CD4-positive, alpha-beta T cell treated with Interleukin-15 for 1 hour (primary cell): Measurements from ENCODE around the gene SERTAD3.
A peak's percentile ranks its signal among the peaks of the same experiment; 100 is the strongest.

Experiments used
- DNase-seq: peaks from one replicate; pipeline ENCODE4 v3.0.0-alpha.2; 2020

SERTAD3 gene

DNA sequence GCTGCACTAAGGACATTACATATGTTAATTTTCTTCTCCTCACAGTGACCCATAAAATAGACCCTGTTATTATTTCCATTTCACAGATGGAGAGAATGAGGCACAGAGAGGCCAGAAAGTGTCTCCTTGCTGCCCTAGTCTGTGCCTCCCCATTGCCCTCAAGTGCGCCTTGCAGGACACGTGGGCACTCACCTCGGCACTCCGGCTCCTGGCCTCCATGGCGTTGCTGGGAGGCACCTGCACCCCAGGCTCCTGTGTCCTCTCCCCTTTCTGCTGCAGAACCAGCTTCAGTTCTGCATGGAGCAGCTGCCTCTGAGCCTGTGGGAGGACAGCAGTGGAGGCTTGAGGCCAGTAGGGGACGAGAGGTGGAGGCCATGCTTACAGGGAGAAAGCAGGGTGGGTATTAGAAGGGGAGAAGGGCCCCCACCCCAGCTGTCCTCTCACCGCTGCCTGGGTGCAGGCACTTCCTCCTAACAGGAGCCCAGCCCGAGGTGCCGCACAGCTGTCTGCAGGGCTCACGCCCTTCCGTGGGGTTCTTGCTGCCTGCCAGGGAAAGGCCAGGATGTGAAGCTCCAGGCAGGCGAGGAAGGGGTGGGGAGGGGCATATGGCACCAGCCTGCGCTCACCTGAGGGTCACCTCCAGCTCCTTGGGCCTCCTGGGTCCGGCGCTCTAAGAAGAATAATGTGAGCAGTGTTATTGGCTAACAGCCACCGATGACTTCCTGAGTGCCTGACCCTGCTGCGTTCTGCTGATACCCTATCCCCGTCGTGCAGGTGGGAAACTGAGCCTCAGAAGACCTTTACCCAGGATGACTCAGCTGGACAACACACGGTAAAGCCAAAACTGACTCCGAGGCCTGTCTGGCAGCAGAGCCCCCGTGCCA, 36.2 kb downstream of the SERTAD3 start:
- DNase-seq: no peak

DNA sequence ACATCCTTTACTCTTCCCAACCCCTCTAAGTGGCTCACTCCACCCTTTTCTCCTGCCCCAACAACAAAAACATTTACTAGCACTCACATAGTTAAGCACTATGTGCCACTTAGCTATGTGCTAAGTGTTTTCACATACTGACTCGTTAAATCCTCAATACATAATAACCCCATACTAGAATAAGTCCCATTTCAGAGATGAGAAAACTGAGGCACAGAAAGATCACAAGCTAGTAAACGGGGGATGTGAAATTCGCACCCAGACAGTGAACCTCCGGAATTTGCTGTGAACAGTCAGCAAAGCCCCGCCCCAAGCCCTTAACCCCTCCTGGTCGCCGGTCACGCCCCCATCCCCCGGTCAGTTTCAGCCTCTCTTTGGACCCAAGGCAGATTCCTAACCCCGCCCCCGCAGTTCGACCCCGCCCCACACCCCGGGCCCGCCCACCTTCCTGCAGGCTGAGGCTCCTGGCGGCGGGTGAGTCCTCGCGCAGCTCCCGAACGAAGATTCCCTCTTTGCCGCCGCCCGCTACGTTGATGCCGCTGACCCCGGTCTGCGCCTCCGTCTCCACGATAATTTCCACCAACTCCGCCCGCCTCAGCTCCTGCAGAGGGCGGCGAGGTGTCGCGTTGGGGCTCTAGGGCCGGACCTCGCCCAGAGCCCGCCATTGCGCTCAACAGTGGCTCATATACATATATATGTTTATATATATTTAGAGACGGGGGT, 40.7 kb downstream of the SERTAD3 start:
- DNase-seq: peak; percentile 88

DNA sequence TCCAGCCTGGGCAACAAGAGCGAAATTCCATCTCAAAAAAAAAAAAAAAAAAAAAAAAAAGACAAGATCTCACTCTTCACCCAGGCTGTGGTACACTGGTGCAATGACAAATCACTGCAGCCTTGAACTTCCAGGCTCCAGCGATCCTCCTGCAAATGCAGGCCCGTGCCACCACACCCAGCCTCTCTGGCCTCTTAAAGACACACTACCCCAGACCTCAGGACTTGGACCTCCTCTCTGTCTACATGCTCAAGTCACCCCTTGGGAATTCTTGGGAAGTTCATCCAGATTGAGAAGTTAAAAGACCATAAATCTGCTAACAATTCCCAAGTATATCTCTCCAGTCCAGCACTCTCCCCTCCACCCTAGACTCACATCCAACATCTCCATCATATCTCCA, 43.6 kb downstream of the SERTAD3 start:
- DNase-seq: no peak

DNA sequence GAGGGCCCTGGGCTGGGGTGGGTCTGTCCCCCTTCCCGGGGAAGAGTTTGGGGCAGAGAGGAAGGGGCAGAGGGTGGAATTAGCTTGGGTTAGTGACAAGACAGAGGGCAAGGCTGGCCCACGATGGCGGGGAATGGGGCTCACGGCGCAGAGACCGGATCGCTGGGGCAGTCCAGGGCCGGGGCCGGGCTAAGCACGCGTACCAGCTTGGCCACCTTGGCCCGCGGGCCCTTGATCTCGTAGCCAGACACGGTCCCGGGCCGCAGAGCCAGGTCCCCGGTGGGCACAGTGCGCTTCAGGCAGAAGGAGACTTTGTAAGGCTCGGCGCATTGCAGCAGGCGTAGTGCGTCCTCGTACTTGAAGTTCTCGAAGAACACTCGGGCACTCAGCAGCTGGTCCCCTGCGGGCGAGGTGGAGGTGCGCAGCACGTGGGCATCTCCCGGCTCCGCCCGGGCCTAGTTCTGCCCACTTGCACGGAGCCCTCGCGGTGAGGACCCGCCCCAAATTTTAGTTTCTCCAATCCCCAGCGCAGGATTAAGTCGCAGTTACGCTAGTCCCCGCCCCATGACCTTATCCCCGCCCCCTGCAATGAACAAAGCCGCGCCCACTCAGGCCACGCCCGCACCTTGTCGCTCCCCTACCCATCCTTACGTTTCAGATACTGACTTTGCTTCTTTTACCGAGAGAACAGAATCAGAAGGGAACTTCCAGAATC, 45.6 kb downstream of the SERTAD3 start:
- DNase-seq: peak; percentile 80

DNA sequence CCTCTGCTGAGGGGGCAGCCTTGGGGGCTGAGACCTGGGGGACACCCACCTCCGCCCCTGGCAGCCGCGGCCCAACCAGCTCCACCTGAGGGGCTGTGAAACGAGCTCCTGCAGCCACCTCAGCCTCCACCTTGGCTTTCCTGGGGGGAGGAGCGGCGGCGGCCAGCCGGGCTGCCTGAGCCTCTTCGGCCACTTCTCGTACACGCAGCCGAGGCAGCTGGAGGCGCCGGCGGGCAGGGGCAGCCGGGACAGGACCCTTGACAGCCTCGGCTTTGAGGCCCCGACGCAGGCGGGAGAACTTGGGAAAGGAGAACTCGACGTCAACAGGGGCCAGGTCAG, 46.6 kb downstream of the SERTAD3 start:
- DNase-seq: no peak

DNA sequence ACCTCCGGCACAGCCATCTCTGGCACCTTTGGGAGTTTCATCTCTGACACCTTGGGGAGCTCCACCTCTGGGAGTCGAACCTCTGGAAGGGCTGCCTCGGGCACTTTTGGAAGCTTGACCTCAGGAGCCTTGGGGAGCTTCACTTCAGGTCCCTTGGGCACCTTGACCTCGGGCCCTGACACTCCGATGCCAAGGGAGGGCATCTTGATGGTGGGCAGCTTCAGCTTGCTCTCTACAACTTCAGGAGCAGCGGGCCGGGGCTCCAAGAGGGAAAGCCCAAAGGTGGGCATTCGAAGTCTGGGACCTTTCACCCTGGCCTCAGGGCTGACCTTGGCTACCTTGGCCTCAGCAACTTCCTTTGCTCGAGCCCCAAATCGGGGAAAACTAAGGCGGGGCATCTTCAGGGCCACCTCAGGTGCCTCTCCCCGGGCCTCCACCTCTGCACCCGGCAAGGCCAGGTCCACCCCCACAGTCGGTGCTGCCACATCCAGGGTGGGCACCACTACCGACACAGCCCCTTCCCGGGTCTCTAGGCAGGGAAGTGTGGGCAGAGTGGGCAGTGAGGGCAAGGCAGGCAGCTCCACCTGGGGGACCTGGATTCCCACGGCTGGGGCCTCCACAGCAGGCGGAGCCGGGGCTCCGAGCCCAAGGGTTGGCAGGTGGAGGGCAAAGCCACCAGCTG, 47.1 kb downstream of the SERTAD3 start:
- DNase-seq: no peak

DNA sequence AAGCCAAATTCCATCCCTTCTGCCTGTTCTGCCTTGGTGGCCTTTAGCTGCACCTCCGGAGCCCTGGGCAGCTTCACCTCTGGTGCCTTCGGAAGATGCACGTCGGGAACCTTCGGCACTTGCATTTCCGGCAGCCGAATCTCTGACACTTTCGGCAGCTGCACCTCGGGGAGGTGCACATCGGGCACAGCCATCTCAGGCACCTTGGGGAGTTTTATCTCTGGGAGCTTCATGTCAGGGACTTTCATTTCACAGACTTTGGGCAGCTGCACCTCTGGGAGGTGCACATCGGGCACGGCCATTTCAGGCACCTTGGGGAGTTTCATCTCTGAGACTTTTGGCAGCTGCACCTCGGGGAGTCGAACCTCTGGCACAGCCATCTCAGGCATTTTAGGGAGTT, 48.2 kb downstream of the SERTAD3 start:
- no peak for DNase-seq

DNA sequence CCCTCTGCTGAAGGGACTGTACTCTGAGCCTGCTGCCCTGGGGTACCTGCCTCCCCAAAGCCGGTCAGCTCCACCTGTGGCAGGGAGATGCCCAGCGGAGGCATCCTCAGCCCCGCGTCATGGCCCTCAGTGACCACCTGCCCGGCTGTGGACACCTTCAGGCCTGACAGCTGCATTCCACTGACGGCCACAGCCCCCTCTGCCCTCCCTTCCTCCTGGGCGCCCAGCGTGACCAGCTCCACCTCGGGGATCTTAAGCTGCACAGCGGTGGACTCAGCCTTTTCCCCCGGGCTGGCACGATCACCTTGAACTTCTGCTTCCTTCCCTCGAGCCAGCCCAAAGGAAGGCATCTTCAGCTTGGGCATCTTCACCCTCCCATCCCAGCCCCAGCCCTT, 49.3 kb downstream of the SERTAD3 start:
- DNase-seq: no peak

DNA sequence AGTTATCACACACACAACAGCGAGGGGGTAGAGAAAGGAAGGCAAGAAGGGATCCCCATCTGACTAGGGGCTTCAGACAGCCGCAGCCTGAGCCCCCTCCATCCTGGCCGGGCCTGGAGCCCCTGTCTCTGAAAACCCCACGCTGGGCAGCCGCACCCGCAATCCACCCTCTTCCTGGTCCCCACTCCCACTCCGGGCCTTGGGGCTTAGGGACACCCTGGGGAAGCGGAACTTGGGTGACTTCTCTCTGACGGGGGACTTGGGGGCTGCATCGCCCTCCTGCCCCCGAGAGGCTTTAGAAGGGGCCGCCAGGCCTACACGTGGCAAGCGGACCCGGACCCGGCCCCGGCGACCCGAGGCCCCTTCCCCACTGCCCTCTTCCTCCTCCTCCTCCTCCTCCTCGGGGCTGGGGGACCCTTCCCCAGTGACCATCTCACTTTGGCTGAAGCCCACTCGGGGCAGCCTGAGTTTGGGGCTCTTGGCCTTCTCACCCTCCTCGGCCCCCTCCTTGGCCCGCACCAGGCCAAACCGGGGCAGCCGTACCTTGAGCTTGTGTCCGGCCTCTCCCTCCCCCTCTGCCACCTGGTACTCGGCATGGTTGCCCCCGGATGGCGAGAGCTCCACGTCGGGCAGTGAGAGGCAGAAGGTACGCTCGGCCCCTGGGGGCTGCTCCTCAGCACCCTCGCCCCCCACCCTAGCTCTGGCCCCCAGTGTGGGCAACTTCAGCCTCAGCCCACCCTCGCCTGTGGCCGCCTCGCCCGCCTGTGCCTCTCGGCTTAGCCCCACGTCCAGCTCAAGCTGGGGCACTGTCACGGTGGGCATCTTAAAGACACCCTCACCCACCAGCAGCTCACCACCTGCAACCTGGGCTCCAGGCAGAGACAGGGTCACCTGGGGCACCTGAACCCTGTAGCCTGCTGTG, 50.0 kb downstream of the SERTAD3 start:
- DNase-seq: no peak

DNA sequence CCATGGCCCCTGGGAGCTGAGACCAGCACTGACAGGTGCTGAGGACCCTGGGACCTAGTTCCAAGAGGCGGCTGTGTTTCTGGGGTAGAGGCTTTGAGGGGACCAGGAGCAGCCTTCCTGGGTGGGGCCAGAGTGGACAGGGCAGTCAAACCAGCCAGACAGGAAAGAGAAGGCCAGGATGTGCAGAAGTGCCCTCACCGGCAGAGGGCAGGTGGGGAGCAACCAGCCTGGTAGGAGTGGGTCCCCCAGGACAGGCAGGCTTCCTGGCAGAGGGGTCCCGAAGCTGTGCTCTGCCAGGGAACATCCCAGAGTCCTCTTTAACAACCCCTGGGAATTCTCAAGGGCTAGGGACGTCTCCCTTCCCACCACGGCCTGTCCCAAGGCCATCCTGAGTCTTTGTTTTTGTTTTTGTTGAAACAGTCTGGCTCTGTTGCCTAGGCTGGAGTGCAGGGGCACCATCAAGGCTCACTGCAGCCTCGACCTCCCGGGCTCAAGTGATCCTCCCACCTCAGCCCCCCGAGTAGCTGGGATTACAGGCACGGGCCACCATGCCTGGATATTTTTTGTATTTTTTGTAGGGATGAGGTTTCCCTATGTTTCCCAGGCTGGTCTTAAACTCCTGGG, 51.1 kb downstream of the SERTAD3 start:
- DNase-seq: no peak

DNA sequence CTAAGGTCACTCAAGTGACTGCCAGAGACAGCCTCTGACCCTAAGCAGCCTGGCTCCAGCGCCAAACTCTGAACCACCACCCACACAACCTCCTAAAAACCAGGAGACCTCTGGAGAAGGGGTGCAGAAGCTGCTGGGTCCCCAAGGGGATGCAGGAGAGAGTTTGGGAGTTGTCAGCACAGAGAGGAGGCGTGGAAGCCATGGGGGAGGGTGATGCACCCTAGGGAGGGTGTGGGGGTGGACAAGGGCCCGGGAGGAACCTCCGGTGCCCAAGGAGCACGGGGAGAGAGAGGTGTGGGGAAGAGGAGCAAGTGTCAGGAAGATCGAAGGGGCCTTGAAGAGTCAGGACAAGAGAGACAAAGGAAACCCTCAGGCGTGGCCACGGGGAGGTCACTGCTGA, 52.0 kb downstream of the SERTAD3 start:
- DNase-seq: no peak
